ENCODE data around the gene CPED1. TPM values are rescaled to one million over a fixed set of nuclear protein-coding genes. Genes with fewer than 3 reads are reported as not detected.

The CPED1 gene
- total RNA-seq, 2 donors from 2014 or later, result 4.0 to 15.9 TPM

DNA sequence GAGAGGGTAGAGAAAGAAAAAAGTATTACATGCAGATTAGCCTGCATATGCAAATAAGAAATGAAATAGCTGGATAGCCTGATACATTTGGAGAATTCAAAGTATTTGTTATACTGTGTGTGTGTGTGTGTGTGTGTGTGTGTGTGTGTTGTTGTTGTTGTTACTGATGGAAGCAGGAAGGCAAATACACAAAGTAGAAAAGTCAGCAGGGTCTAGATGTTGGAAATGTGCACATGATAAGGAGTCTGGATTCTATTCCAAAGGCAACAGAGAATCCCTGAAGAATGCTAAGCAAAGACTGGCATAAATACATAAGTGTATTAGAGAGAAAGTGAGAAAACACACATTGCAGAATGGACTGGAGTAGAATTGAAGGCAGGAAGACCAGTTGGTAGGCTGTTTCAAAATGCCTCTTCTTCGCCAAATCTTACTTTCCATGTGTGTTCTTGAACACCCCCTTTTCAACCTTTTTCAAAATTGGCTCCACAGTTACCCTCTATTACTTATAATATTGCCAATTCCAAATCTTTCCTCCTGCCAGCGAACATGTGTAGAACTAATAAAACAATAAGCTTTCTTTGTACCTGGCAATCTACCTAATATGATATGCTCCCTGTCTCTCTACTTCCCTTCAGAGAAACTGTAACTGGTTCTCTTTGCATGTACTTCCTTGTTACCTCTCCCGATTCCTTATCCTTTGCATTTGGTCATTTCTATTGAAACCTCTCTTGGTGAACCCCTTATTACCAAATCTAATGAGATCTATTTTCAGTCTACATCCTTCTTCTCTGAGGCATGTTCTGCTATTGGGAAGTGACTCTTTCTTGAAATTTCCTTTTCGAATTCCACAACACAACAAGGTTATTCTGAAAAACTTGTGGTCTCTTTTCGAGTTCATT lies 6.2 kb downstream of the CPED1 start:
- Histone ChIP-seq H3K36me3 (no peaks in the 10 kb centered on the region), H3K9me3 (no peaks in the 10 kb centered on the region), H3K9ac (ENCODE audit: low read depth in 2 of 2, low read length in 2 of 2) (no peak overlapping the region), H3K4me1 (no peaks in the 10 kb centered on the region), H3K4me3 (no peak overlapping the region), H3K27ac (no peak overlapping the region), H3K27me3 (no peaks in the 10 kb centered on the region)
- TF ChIP-seq, protein P1, sequence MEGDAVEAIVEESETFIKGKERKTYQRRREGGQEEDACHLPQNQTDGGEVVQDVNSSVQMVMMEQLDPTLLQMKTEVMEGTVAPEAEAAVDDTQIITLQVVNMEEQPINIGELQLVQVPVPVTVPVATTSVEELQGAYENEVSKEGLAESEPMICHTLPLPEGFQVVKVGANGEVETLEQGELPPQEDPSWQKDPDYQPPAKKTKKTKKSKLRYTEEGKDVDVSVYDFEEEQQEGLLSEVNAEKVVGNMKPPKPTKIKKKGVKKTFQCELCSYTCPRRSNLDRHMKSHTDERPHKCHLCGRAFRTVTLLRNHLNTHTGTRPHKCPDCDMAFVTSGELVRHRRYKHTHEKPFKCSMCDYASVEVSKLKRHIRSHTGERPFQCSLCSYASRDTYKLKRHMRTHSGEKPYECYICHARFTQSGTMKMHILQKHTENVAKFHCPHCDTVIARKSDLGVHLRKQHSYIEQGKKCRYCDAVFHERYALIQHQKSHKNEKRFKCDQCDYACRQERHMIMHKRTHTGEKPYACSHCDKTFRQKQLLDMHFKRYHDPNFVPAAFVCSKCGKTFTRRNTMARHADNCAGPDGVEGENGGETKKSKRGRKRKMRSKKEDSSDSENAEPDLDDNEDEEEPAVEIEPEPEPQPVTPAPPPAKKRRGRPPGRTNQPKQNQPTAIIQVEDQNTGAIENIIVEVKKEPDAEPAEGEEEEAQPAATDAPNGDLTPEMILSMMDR (IDR thresholded peaks at IDR 0.05), result no peak
- intact Hi-C loops (cut with DNase I), result no loop called here
- no peak for DNase-seq

DNA sequence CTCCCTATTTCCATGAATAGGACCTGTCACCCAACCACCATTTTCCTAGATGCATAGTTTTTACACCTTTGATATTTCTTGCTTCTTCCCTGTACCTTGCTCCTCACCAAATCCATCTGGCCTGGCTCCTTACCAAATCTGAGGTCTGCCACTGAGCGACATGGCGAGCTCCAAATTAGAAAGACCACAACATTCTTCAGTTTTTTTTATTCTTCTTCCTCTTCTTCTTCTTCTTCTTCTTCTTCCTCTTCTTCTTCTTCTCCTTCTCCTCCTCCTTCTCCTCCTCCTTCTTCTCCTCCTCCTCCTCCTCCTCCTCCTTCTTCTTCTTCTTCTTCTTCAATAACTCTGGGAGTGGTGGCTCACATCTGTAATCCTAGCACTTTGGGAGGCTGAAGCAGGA lies 7.1 kb downstream of the CPED1 start:
- Histone ChIP-seq H3K27me3 (no peaks in the 10 kb centered on the region), H3K4me1 (no peaks in the 10 kb centered on the region), H3K4me3 (no peak overlapping the region), H3K9me3 (no peaks in the 10 kb centered on the region), H3K27ac (no peak overlapping the region), H3K9ac (ENCODE audit: low read depth in 2 of 2, low read length in 2 of 2) (no peak overlapping the region), H3K36me3 (no peaks in the 10 kb centered on the region)
- no peak for DNase-seq
- TF ChIP-seq, protein P1 (IDR thresholded peaks at IDR 0.05), result no peak
- intact Hi-C loops (cut with DNase I), result no loop called here

DNA sequence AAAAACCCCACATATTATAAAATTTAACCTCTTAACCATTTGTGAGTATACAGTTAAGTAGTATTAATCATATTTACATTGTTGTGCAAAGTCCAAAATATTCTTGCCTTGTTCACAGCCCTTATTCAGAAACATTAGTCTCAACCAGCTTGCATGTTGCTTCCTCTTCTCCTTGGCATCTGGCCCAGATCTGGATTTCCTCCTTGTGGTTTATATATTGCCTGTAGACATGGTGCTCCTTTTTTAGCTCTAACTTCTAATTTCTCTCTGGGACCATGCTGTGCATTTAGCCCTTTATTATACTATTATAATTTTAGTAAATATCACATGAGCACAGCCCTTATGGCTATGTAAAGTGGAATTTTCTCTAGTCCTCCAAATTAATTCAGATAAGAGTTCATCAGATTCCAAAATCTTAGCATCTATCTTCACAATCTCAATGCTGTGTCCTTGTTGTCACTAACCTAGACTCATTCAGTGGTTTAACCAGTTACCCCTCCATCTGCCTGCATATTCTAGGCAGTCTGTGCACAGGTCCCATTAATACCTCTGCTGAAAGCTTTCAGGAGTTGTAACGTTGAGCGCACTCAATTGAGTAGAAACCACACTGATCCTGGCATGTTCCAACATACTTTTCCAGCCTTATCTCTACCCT lies 7.9 kb downstream of the CPED1 start:
- TF ChIP-seq, protein P1 (IDR thresholded peaks at IDR 0.05), result no peak
- Histone ChIP-seq H3K36me3 (no peaks in the 10 kb centered on the region), H3K9ac (ENCODE audit: low read depth in 2 of 2, low read length in 2 of 2) (no peak overlapping the region), H3K9me3 (no peaks in the 10 kb centered on the region), H3K27me3 (no peaks in the 10 kb centered on the region), H3K27ac (peak overlapping the region; percentile 34), H3K4me3 (no peak overlapping the region), H3K4me1 (no peaks in the 10 kb centered on the region)
- DNase-seq, result peak; percentile 88
- intact Hi-C loops (cut with DNase I), result no loop called here

- Histone ChIP-seq H3K9me3 (no peaks in the 10 kb centered on the region), H3K27me3 (no peaks in the 10 kb centered on the region), H3K9ac (ENCODE audit: low read depth in 2 of 2, low read length in 2 of 2) (no peak overlapping the region), H3K4me3 (no peak overlapping the region), H3K36me3 (no peaks in the 10 kb centered on the region), H3K27ac (peak overlapping the region; percentile 34), H3K4me1 (no peaks in the 10 kb centered on the region)
- no peak for DNase-seq
- TF ChIP-seq, protein P1 (IDR thresholded peaks at IDR 0.05), result no peak
- intact Hi-C loops (cut with DNase I), result no loop called here
Measured at GRCh38 chr7:120996988-120997345, 8.5 kb downstream of the CPED1 start.

- no peaks in the 10 kb centered on the region for H3K9me3 ChIP-seq
- no peaks in the 10 kb centered on the region for H3K36me3 ChIP-seq
- TF ChIP-seq, protein P1 (IDR thresholded peaks at IDR 0.05), result no peak
- H3K4me3 ChIP-seq, result no peak overlapping the region
- no peaks in the 10 kb centered on the region for H3K4me1 ChIP-seq
- H3K9ac ChIP-seq (ENCODE audit: low read depth in 2 of 2, low read length in 2 of 2), result no peak overlapping the region
- H3K27ac ChIP-seq, result no peak overlapping the region
- intact Hi-C loops (cut with DNase I), result no loop called here
- DNase-seq, result no peak
- no peaks in the 10 kb centered on the region for H3K27me3 ChIP-seq
Measured at GRCh38 chr7:120997882-120998474, 9.5 kb downstream of the CPED1 start.

Measured in colonic mucosa (tissue), 4 donors.